Stimulated activated CD4-positive, alpha-beta T cell treated with anti-CD3 and anti-CD28 coated beads, Interleukin-15, amount 100 ng/mL, for 1 hour (primary cell): ENCODE data around the gene TRIP12.
A peak's percentile ranks its signal among the peaks of the same experiment; 100 is the strongest.
"Not testable (repeated sequence)": the region's sequence is repeated elsewhere in the genome, so short reads cannot be mapped to it uniquely, and the experiment has no call there.

Experiments used
- DNase-seq, 2 donors: peaks; one replicate each; pipeline ENCODE4 v3.0.0-alpha.2; 2020; ENCODE audit warnings: low read depth in 1 of 2, low spot score in 1 of 2

TRIP12 gene

GRCh38 chr2:229879191-229879950 lies 42.4 kb downstream of the TRIP12 start:
- DNase-seq, result no peak

- no peak for DNase-seq
Measured at GRCh38 chr2:229875549-229875948, 46.3 kb downstream of the TRIP12 start.

DNA sequence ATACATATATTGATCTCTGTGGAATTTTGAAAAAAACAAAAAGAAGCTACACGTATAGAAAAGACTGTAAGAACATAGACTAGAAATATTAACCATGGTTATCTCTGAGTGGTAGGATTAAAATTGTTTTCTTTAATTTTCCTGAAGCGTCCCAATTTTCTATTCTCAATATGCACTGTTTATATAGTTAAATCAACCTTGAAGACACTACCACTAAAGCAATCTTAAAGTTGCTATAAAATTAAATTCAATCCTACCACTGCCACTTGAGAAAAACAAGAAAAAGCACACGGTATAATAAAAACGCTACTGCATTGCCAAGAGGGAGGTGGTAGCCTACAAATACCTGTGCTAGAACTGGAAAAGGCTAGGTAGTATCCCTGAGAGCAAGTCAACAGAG lies 47.2 kb downstream of the TRIP12 start:
- DNase-seq, result no peak

DNA sequence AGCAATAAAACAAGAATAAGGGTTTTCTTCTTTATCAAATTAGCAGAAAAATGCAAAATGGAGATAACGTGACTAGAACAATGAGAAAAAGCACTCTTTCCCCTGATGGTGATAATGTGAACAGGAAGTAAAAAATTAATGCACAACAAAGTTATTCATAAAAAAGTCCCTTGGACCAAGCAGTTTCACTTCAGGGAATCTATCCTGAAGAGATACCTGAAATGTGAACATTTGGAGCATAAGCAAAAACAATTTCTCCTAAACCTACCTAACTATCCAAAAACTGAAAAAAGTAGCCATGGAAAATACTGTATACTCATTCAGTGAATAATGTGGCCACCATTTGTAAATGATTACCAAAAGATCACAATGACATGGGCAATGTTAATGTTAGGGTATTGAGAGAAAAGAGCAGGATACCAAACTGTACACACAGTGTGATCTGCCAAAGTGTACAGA lies 48.7 kb downstream of the TRIP12 start:
- DNase-seq, result no peak

GRCh38 chr2:229870903-229871656 lies 50.7 kb downstream of the TRIP12 start:
- no peak for DNase-seq

- DNase-seq, result no peak
Measured at GRCh38 chr2:229869226-229869625, 52.6 kb downstream of the TRIP12 start.

DNA sequence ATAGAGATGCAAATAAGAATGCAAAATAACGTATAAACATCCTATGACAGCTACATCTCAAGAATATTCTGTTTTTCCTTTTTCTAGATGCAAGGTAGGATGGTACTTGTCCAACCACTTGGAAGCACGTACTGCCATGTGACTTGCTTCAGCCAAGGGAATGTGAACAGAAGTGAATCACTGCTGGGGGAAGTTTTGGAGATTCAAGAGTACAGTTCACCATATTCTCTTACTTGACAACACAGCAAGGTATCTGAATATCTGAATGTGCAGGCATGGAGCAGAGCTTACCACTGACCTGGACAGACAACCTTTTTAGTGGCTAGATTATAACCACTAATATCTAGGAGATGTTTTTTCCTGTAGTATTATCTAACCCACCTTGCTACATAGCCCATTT lies 53.0 kb downstream of the TRIP12 start:
- DNase-seq, result no peak

DNA sequence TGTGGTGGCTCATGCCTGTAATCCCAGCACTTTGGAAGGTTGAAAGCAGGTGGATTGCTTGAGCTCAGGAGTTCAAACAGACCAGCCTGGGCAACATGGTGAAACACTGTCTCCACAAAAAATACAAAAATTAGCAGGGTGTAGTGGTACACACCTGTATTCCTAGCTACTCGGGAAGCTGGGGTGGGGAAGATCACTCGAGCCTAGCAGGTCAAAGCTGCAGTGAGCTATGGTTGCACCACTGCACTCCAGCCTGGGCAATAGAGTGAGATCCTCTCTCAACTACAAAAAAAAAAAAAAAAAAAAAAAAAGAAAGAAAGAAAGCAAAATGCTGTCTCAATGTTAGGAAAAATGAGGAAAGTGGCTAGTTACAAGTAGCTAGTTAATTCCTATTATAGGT lies 56.8 kb downstream of the TRIP12 start:
- DNase-seq, result no peak

DNA sequence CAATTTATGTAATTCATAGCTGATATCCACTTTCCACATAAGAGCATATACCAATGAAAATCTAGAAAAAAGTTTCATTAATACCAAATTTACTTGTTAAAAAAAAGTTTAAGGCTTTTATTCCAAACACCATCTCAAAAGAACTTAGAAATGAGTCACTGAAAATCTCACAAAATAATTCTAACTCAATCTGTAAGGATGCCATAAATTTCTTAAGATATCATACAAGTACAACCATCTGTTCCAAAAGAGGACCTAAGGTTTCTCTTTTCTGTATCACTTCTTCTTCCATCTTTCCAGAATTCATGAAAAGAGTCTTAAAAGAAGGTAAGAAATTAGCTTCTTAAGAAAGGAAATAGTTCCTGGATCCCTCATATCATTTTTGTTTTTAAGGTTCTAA lies 60.4 kb downstream of the TRIP12 start:
- no peak for DNase-seq

- DNase-seq, result no peak
Measured at GRCh38 chr2:229860334-229860733, 61.5 kb downstream of the TRIP12 start.

DNA sequence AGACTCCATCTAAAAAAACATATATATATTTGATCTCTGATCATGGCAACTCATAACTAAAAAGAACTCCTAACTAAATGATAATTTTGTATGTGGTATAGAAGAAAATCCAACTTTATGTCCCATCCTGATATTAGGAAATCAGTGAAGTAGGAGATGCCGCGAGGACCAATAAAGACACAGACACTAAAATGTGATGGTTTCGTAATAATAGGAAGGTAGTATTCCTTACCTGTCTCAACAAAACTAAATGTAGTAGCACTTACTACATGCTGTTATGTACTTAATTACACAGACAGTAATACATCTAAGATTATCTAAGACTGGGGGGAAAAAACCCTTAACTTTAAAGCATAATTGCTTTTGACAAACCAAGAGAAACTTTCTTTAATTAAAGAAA lies 63.5 kb downstream of the TRIP12 start:
- DNase-seq, result no peak

GRCh38 chr2:229857634-229858033 lies 64.2 kb downstream of the TRIP12 start:
- no peak for DNase-seq

- DNase-seq, result no peak
Measured at GRCh38 chr2:229856413-229856812, 65.4 kb downstream of the TRIP12 start.

DNA sequence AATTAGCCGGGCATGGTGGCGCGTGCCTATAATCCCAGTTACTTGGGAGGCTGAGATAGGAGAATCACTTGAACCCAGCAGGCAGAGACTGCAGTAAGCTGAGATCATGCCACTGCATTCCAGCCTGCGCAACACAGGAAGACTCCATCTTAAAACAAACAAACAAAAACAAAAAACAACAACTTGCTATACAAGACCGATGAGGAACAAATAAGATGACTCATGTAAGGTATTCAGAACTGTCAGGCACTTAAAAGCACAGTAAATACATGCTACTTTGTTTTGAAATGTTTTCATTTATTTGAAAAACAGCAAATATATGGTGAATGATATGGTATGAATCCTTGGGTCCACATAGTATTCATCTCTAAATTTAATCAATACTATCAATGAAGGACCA lies 66.7 kb downstream of the TRIP12 start:
- DNase-seq, result no peak

DNA sequence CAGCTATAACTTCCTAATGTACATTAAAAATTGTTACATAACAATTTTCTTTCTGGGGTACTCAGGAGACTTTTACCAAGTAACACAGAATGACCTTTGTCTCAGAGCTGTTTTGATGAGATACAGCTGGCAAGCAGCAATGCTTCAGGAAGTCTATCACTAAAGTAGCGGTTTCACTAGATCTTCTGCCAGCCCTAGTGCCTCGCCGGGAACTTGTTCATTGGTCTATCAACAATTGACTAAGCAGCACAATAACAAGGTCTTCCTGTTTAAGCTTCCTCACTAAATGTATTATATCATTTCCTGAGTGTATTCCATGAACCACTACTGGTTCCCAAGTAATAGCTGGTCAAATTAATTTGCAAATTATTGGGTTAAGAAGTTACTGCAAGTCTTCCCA lies 69.2 kb downstream of the TRIP12 start:
- peak in 1 of 2 donors; percentile 16 for DNase-seq

GRCh38 chr2:229851870-229852269 lies 69.9 kb downstream of the TRIP12 start:
- no peak for DNase-seq

- DNase-seq, result not testable (repeated sequence)
Measured at GRCh38 chr2:229850355-229851275, 71.2 kb downstream of the TRIP12 start.

GRCh38 chr2:229849073-229849472 lies 72.7 kb downstream of the TRIP12 start:
- no peak for DNase-seq

- DNase-seq, result no peak
Measured at GRCh38 chr2:229843613-229844012, 78.2 kb downstream of the TRIP12 start.

DNA sequence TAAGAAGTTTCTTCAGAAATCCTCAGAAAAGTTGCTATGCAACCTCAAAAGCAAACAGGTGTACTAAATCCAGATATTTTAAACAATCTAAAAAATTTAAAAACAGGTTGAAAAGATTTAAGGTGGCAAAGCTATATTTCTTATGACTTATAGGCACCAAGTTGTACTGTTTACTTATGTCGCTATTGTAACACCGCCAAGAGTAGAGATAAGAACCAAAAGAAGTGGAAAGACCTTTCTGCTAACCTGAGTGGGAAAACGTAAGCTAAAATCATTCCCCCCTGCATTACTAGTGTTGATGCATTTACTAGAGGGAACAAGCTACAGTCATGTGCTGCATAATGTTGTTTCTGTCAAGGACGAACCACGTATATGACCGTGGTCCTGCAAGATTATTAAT lies 83.1 kb downstream of the TRIP12 start:
- no peak for DNase-seq

DNA sequence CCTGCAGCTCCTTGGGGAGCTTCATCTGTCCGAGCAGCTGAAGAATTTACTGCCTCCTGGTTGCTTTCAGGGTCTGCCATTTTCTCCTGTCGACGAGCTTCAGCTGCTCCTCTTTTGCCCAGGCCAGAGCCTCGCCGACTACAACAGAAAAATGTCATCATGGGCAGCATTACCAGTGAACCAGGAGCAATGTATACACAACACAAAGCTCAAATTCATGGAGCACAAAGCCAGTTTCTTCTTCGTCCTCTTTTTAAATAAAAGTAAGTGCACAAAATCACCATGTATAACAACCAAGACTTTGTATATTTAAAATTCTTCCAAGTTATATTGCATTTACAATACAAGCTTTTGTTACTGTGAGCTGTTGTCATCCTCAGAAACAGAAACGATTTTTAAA lies 85.0 kb downstream of the TRIP12 start:
- DNase-seq, result no peak
